LHCN-M2 (cell line): ENCODE measurements around the gene PODXL. TPM values are rescaled to one million over a fixed set of nuclear protein-coding genes. Genes with fewer than 3 reads are reported as not detected.

Experiments
- DNase-seq: peaks from one replicate; pipeline ENCODE4 v3.0.0-alpha.2; 2012; ENCODE audit warnings: low read depth
- total RNA-seq: library from RNA; depleted of rRNA; stranded (reverse); fragments of >200 nt; gene quantifications from 2 replicates; pipeline ENCODE4 v1.2.3, GENCODE V29; 2014; rRNA removed

Gene PODXL
- total RNA-seq, 1 experiment from 2014 or later: 2.2 TPM

DNA sequence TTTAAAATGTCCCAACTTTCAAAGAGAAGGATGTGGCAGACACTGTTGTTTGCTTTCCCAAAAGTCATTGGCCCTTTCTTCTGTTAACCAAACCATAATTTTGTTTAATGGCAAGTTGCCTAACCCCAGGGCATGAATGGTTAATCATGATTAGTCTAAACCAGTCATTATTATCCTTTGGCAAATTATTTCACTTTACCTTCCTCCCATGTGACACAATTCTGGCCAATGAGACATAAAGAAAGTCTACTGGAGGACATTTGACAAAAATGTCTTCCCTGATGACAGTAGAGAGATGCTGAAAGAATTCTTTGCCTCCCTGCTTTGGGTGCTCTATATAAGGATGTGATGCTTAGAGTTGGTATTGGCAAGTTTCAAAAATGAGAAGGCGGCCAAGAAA lies 101.9 kb downstream of the PODXL start:
- no peak for DNase-seq

Other genes starting within 250 kb of the PODXL start
- 31.5 and 40.5 TPM in 2 replicates for gene MKLN1, start 228.8 kb downstream of the PODXL start, total RNA-seq